Measurements from ENCODE around the gene B9D2. TPM values are rescaled to one million over a fixed set of nuclear protein-coding genes. Genes with fewer than 3 reads are reported as not detected.
A peak's percentile ranks its signal among the peaks of the same experiment; 100 is the strongest.
"Not testable (repeated sequence)": the region's sequence is repeated elsewhere in the genome, so short reads cannot be mapped to it uniquely, and the experiment has no call there.

Gene B9D2
- total and polyA plus RNA-seq, 2 donors = 9.0 to 9.3 TPM

GRCh38 chr19:41376241-41376997 lies 12.5 kb upstream of the B9D2 start, which contains the start of gene TMEM91:
Gene TMEM91 (plus strand): TSS chr19:41376533. CDS start chr19:41378310, 1,777 bp downstream.
- Histone ChIP-seq H3K4me3 (ENCODE audit: low read length in 2 of 2) (peak within 1 kb of the TSS; percentile 23 to 55), H3K4me1 (ENCODE audit: control insufficient read depth in 2 of 2, insufficient read depth in 2 of 2, low read length in 2 of 2) (peaks cover 9 to 24% of the 10 kb centered on the region in 2 donors), H3K9me3 (ENCODE audit: control insufficient read depth in 2 of 2, insufficient read depth in 1 of 2, low read length in 1 of 2) (no peaks in the 10 kb centered on the region), H3K36me3 (ENCODE audit: control insufficient read depth in 2 of 2, insufficient read depth in 2 of 2, low read length in 1 of 2) (no peaks in the 10 kb centered on the region), H3K27ac (ENCODE audit: low read depth in 1 of 2, low read length in 1 of 2) (no peak within 1 kb of the TSS), H3K27me3 (ENCODE audit: control insufficient read depth in 2 of 2, insufficient read depth in 1 of 2, low read length in 1 of 2) (no peaks in the 10 kb centered on the region)
- DNase-seq (ENCODE audit: low read depth in 6 of 9, low spot score in 9 of 9) = no peak
- 18% methylated on average over 47 of the region's 47 CpGs for WGBS

DNA sequence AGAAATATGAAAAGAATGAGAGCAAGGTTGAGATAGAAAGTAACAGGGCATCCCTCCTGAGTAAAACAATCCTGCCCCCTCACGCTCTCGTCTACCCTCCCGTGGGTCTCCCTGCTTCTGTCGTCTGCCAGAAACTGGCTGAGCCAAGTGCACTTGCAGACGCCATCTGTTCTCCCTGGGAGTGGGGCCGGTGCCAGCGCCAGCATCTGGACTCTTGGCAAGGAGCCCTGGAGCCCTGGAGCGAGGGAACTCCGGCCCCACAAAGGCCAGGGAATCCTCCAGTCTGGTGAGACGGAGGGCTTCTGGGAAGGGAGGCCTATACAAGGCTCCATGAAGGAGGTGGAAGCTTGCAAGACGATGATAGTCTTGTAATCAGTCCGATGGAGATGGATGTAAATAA lies 10.0 kb upstream of the B9D2 start:
- peaks cover 9 to 24% of the 10 kb centered on the region in 2 donors for H3K4me1 ChIP-seq (ENCODE audit: control insufficient read depth in 2 of 2, insufficient read depth in 2 of 2, low read length in 2 of 2)

GRCh38 chr19:41372501-41372900 lies 8.6 kb upstream of the B9D2 start:
- no peaks in the 10 kb centered on the region for H3K27me3 ChIP-seq (ENCODE audit: control insufficient read depth in 2 of 2, insufficient read depth in 1 of 2, low read length in 1 of 2)
- H3K9me3 ChIP-seq (ENCODE audit: control insufficient read depth in 2 of 2, insufficient read depth in 1 of 2, low read length in 1 of 2) = no peaks in the 10 kb centered on the region
- 92% methylated on average over 2 of the region's 2 CpGs for WGBS
- no peak overlapping the region for H3K27ac ChIP-seq (ENCODE audit: low read depth in 1 of 2, low read length in 1 of 2)
- DNase-seq (ENCODE audit: low read depth in 6 of 9, low spot score in 9 of 9) = no peak
- peaks cover 9 to 13% of the 10 kb centered on the region in 2 donors for H3K4me1 ChIP-seq (ENCODE audit: control insufficient read depth in 2 of 2, insufficient read depth in 2 of 2, low read length in 2 of 2)
- no peak overlapping the region for H3K4me3 ChIP-seq (ENCODE audit: low read length in 2 of 2)
- peaks cover 0 to 4% of the 10 kb centered on the region in 2 donors for H3K36me3 ChIP-seq (ENCODE audit: control insufficient read depth in 2 of 2, insufficient read depth in 2 of 2, low read length in 1 of 2)

More for the DNA sequence above, 10.0 kb upstream of the B9D2 start:
- Histone ChIP-seq H3K27ac (ENCODE audit: low read depth in 1 of 2, low read length in 1 of 2) (no peak overlapping the region), H3K27me3 (ENCODE audit: control insufficient read depth in 2 of 2, insufficient read depth in 1 of 2, low read length in 1 of 2) (no peaks in the 10 kb centered on the region), H3K4me3 (ENCODE audit: low read length in 2 of 2) (no peak overlapping the region), H3K36me3 (ENCODE audit: control insufficient read depth in 2 of 2, insufficient read depth in 2 of 2, low read length in 1 of 2) (no peaks in the 10 kb centered on the region), H3K9me3 (ENCODE audit: control insufficient read depth in 2 of 2, insufficient read depth in 1 of 2, low read length in 1 of 2) (no peaks in the 10 kb centered on the region)
- no peak for DNase-seq (ENCODE audit: low read depth in 6 of 9, low spot score in 9 of 9)
- WGBS = 94% methylated on average over 12 of the region's 12 CpGs

GRCh38 chr19:41371541-41371940 lies 7.6 kb upstream of the B9D2 start:
- Histone ChIP-seq H3K9me3 (ENCODE audit: control insufficient read depth in 2 of 2, insufficient read depth in 1 of 2, low read length in 1 of 2) (no peaks in the 10 kb centered on the region), H3K27me3 (ENCODE audit: control insufficient read depth in 2 of 2, insufficient read depth in 1 of 2, low read length in 1 of 2) (no peaks in the 10 kb centered on the region), H3K27ac (ENCODE audit: low read depth in 1 of 2, low read length in 1 of 2) (no peak overlapping the region), H3K4me1 (ENCODE audit: control insufficient read depth in 2 of 2, insufficient read depth in 2 of 2, low read length in 2 of 2) (peaks cover 4 to 5% of the 10 kb centered on the region in 2 donors), H3K4me3 (ENCODE audit: low read length in 2 of 2) (no peak overlapping the region), H3K36me3 (ENCODE audit: control insufficient read depth in 2 of 2, insufficient read depth in 2 of 2, low read length in 1 of 2) (peaks cover 0 to 4% of the 10 kb centered on the region in 2 donors)
- no peak for DNase-seq (ENCODE audit: low read depth in 6 of 9, low spot score in 9 of 9)
- 95% methylated on average over 8 of the region's 8 CpGs for WGBS

GRCh38 chr19:41371119-41371518 lies 7.2 kb upstream of the B9D2 start:
- not testable (repeated sequence) for H3K9me3 ChIP-seq (ENCODE audit: control insufficient read depth in 2 of 2, insufficient read depth in 1 of 2, low read length in 1 of 2); H3K27ac ChIP-seq (ENCODE audit: low read depth in 1 of 2, low read length in 1 of 2); H3K36me3 ChIP-seq (ENCODE audit: control insufficient read depth in 2 of 2, insufficient read depth in 2 of 2, low read length in 1 of 2); H3K4me1 ChIP-seq (ENCODE audit: control insufficient read depth in 2 of 2, insufficient read depth in 2 of 2, low read length in 2 of 2); H3K27me3 ChIP-seq (ENCODE audit: control insufficient read depth in 2 of 2, insufficient read depth in 1 of 2, low read length in 1 of 2); DNase-seq (ENCODE audit: low read depth in 6 of 9, low spot score in 9 of 9); H3K4me3 ChIP-seq (ENCODE audit: low read length in 2 of 2)
- WGBS = 97% methylated on average over 5 of the region's 5 CpGs

DNA sequence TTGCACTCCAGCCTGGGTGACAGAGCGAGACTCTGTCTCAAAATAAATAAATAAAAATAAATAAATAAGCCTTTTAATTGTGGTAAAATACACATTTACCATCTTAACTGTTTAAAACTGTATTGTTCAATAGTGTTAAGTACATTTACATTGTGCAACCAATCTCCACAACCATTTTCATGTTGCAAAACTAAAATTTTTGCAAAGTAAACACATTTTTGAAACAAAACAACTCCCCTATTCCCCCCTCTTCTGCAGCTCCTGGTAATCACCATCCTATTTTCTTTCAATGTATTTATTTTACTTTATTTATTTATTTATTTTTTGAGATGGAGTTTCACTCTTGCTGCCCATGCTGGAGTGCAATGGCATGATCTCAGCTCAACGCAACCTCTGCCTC lies 5.8 kb upstream of the B9D2 start:
- H3K27ac ChIP-seq (ENCODE audit: low read depth in 1 of 2, low read length in 1 of 2) = no peak overlapping the region
- DNase-seq (ENCODE audit: low read depth in 6 of 9, low spot score in 9 of 9) = no peak
- H3K4me3 ChIP-seq (ENCODE audit: low read length in 2 of 2) = no peak overlapping the region
- H3K27me3 ChIP-seq (ENCODE audit: control insufficient read depth in 2 of 2, insufficient read depth in 1 of 2, low read length in 1 of 2) = no peaks in the 10 kb centered on the region
- peaks cover 0 to 4% of the 10 kb centered on the region in 2 donors for H3K36me3 ChIP-seq (ENCODE audit: control insufficient read depth in 2 of 2, insufficient read depth in 2 of 2, low read length in 1 of 2)
- H3K9me3 ChIP-seq (ENCODE audit: control insufficient read depth in 2 of 2, insufficient read depth in 1 of 2, low read length in 1 of 2) = no peaks in the 10 kb centered on the region
- H3K4me1 ChIP-seq (ENCODE audit: control insufficient read depth in 2 of 2, insufficient read depth in 2 of 2, low read length in 2 of 2) = peaks cover 0 to 4% of the 10 kb centered on the region in 2 donors
- WGBS = over 99% methylated on average over 2 of the region's 2 CpGs

- peaks cover 6 to 16% of the 10 kb centered on the region in 2 donors for H3K4me1 ChIP-seq (ENCODE audit: control insufficient read depth in 2 of 2, insufficient read depth in 2 of 2, low read length in 2 of 2)
- 53% methylated on average over 6 of the region's 6 CpGs for WGBS
- H3K36me3 ChIP-seq (ENCODE audit: control insufficient read depth in 2 of 2, insufficient read depth in 2 of 2, low read length in 1 of 2) = peaks cover 0 to 4% of the 10 kb centered on the region in 2 donors
- H3K27me3 ChIP-seq (ENCODE audit: control insufficient read depth in 2 of 2, insufficient read depth in 1 of 2, low read length in 1 of 2) = no peaks in the 10 kb centered on the region
- H3K27ac ChIP-seq (ENCODE audit: low read depth in 1 of 2, low read length in 1 of 2) = peak overlapping the region in 1 of 2 donors; percentile 74
- no peak for DNase-seq (ENCODE audit: low read depth in 6 of 9, low spot score in 9 of 9)
- no peaks in the 10 kb centered on the region for H3K9me3 ChIP-seq (ENCODE audit: control insufficient read depth in 2 of 2, insufficient read depth in 1 of 2, low read length in 1 of 2)
- H3K4me3 ChIP-seq (ENCODE audit: low read length in 2 of 2) = no peak overlapping the region
Observed at GRCh38 chr19:41367848-41368301, 3.9 kb upstream of the B9D2 start.

DNA sequence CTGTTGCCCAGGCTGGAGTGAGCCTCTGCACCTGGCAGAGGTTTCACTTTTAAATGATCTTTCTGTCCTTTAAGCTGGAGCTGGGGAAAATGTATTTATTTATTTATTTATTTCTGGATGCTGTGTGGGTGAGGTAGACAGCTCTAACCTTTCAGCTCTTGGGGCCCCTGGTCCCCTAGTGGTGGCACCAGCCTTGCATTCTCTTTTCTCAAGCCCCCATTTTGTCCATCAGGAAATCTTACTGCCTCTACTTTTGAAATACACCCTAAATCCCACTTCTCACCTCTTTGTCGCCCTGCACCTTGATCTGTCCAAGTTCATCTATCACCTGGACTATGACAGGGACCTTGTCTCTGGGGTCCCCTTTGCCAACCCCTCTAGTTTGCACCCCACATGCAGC lies 2.1 kb upstream of the B9D2 start:
- no peak for DNase-seq (ENCODE audit: low read depth in 6 of 9, low spot score in 9 of 9)
- Histone ChIP-seq H3K9me3 (ENCODE audit: control insufficient read depth in 2 of 2, insufficient read depth in 1 of 2, low read length in 1 of 2) (no peaks in the 10 kb centered on the region), H3K27ac (ENCODE audit: low read depth in 1 of 2, low read length in 1 of 2) (no peak overlapping the region), H3K36me3 (ENCODE audit: control insufficient read depth in 2 of 2, insufficient read depth in 2 of 2, low read length in 1 of 2) (peaks cover 2 to 6% of the 10 kb centered on the region in 2 donors), H3K4me1 (ENCODE audit: control insufficient read depth in 2 of 2, insufficient read depth in 2 of 2, low read length in 2 of 2) (peaks cover 6 to 16% of the 10 kb centered on the region in 2 donors), H3K27me3 (ENCODE audit: control insufficient read depth in 2 of 2, insufficient read depth in 1 of 2, low read length in 1 of 2) (no peaks in the 10 kb centered on the region), H3K4me3 (ENCODE audit: low read length in 2 of 2) (no peak overlapping the region)
- 100% methylated on average over 1 of the region's 1 CpG for WGBS

GRCh38 chr19:41364524-41365391 lies 809 bp upstream of the B9D2 start:
- WGBS = 70% methylated on average over 14 of the region's 14 CpGs
- DNase-seq (ENCODE audit: low read depth in 6 of 9, low spot score in 9 of 9) = no peak
- H3K27me3 ChIP-seq (ENCODE audit: control insufficient read depth in 2 of 2, insufficient read depth in 1 of 2, low read length in 1 of 2) = no peaks in the 10 kb centered on the region
- H3K9me3 ChIP-seq (ENCODE audit: control insufficient read depth in 2 of 2, insufficient read depth in 1 of 2, low read length in 1 of 2) = no peaks in the 10 kb centered on the region
- H3K4me1 ChIP-seq (ENCODE audit: control insufficient read depth in 2 of 2, insufficient read depth in 2 of 2, low read length in 2 of 2) = peaks cover 6 to 16% of the 10 kb centered on the region in 2 donors
- H3K36me3 ChIP-seq (ENCODE audit: control insufficient read depth in 2 of 2, insufficient read depth in 2 of 2, low read length in 1 of 2) = peaks cover 5 to 10% of the 10 kb centered on the region in 2 donors
- H3K4me3 ChIP-seq (ENCODE audit: low read length in 2 of 2) = peak overlapping the region; percentile 54 to 79
- H3K27ac ChIP-seq (ENCODE audit: low read depth in 1 of 2, low read length in 1 of 2) = peak overlapping the region; percentile 97 to 99

Measured in thymus (tissue), 11 donors.